ENCODE measurements around the gene GUCY1A2. TPM values are rescaled to one million over a fixed set of nuclear protein-coding genes. Genes with fewer than 3 reads are reported as not detected.

GUCY1A2 gene
- polyA plus RNA-seq, 1 donor (not counting 4 experiments of a cell fraction or from before 2014, with no cell fraction given), result not detected

DNA sequence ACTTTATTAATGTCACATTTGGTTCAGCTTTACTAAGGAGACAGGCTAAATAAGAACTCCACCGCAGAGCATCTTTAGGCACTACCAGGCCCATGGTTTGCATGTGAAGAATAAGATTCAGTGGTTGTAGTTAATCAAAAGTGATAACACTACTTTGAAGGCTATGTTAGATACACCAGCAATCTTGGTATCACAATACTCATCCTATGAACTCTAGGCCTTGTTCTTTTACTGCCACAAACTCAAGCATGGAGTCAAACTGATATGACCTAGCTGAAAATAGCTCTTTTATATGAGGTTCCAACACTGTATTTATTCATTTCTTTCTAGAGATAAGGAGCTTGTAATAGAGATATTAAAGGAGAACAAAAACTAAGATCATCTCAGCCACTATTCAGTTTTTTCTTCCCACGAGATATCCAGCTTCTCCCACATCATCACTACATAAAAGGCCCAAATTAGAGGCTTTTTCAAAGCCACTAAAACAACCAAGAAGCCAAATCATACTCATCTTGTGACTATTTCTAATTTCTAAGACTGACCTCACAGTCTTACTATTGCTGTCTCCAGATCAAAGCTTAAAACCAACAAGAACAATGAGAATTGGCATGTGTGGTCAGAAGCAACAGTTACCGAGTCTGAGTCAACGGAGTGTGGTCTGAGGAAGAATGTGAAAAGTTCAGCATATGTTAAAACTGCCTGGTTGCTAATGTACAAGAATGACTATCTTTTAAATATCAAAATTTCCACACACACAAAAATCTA, 25.1 kb upstream of the GUCY1A2 start:
- DNase-seq (ENCODE audit: low read depth, low spot score), result peak; percentile 41
- peak; percentile 88 for FAIRE-seq

DNA sequence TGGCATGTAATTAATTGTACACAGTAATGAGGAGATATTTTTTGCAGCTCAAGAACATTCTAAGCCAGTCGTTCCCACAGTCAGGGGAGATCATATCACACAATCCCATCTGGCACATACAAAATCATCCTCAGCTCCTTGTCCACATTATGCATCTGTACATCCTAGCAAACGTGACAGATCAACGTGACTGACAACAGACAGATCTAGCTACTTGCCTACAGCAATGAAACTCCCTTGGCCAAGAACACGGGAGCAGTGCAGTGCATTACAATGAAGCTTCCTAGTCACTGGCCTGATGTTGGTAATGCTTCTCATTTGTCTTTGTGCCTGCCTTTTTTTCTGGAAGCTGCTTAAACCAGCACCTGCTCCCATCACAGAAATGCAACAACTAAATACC, 24.5 kb upstream of the GUCY1A2 start:
- no peaks in the 10 kb centered on the region for H3K36me3 ChIP-seq (ENCODE audit: control insufficient read depth in 2 of 2, extremely low read depth in 1 of 2, insufficient read depth in 2 of 2, low read length in 2 of 2)
- FAIRE-seq, result no peak
- no peak overlapping the region for H3K9ac ChIP-seq (ENCODE audit: control insufficient read depth, extremely low read depth, insufficient read depth, low read length)
- H3K9me1 ChIP-seq (ENCODE audit: control insufficient read depth, extremely low read depth, insufficient read depth, low read length), result no peaks in the 10 kb centered on the region
- no peaks in the 10 kb centered on the region for H3K9me3 ChIP-seq (ENCODE audit: control insufficient read depth, low read depth, low read length)
- dilution Hi-C loops (cut with MboI; ENCODE audit: extremely low pct_ligation_motif_present, low sequenced_read_pairs), result no loop called here
- H3K4me3 ChIP-seq (ENCODE audit: control insufficient read depth in 2 of 3, extremely low read depth in 1 of 3, insufficient read depth in 2 of 3, low read depth in 1 of 3, low read length in 3 of 3), result no peak overlapping the region
- H3K79me2 ChIP-seq (ENCODE audit: control insufficient read depth, insufficient read depth, low read length), result no peaks in the 10 kb centered on the region
- H3K4me1 ChIP-seq (ENCODE audit: control insufficient read depth, extremely low read depth, insufficient read depth, low read length), result peaks cover 6% of the 10 kb centered on the region
- no peak overlapping the region for H3K27ac ChIP-seq (ENCODE audit: control insufficient read depth, insufficient read depth, low read length)
- no peaks in the 10 kb centered on the region for H3K27me3 ChIP-seq (ENCODE audit: control insufficient read depth, extremely low read depth, insufficient read depth, low read length)
- no peak overlapping the region for H2AFZ ChIP-seq (ENCODE audit: control insufficient read depth, low read length)
- TF ChIP-seq CTCF (optimal IDR thresholded peaks at IDR 0.05 in 1 of 3, IDR thresholded peaks at IDR 0.05 in 1 of 3, conservative IDR thresholded peaks at IDR 0.05 in 1 of 3; ENCODE audit: extremely low read depth in 1 of 3, insufficient read depth in 2 of 3, low read length in 3 of 3), result no peak
- H3K4me2 ChIP-seq (ENCODE audit: control insufficient read depth, extremely low read depth, insufficient read depth, low read depth, low read length), result no peak overlapping the region
- DNase-seq (ENCODE audit: low read depth, low spot score), result no peak
- H4K20me1 ChIP-seq (ENCODE audit: control insufficient read depth, extremely low read depth, insufficient read depth, low read length), result no peaks in the 10 kb centered on the region

More for the DNA sequence above, 25.1 kb upstream of the GUCY1A2 start:
- Histone ChIP-seq H3K9me1 (ENCODE audit: control insufficient read depth, extremely low read depth, insufficient read depth, low read length) (no peaks in the 10 kb centered on the region), H3K36me3 (ENCODE audit: control insufficient read depth in 2 of 2, extremely low read depth in 1 of 2, insufficient read depth in 2 of 2, low read length in 2 of 2) (no peaks in the 10 kb centered on the region), H3K79me2 (ENCODE audit: control insufficient read depth, insufficient read depth, low read length) (no peaks in the 10 kb centered on the region), H3K9me3 (ENCODE audit: control insufficient read depth, low read depth, low read length) (no peaks in the 10 kb centered on the region), H3K27ac (ENCODE audit: control insufficient read depth, insufficient read depth, low read length) (no peak overlapping the region), H4K20me1 (ENCODE audit: control insufficient read depth, extremely low read depth, insufficient read depth, low read length) (no peaks in the 10 kb centered on the region), H3K9ac (ENCODE audit: control insufficient read depth, extremely low read depth, insufficient read depth, low read length) (no peak overlapping the region), H3K4me2 (ENCODE audit: control insufficient read depth, extremely low read depth, insufficient read depth, low read depth, low read length) (no peak overlapping the region), H3K4me1 (ENCODE audit: control insufficient read depth, extremely low read depth, insufficient read depth, low read length) (peaks cover 6% of the 10 kb centered on the region), H3K4me3 (ENCODE audit: control insufficient read depth in 2 of 3, extremely low read depth in 1 of 3, insufficient read depth in 2 of 3, low read depth in 1 of 3, low read length in 3 of 3) (no peak overlapping the region), H3K27me3 (ENCODE audit: control insufficient read depth, extremely low read depth, insufficient read depth, low read length) (no peaks in the 10 kb centered on the region), H2AFZ (ENCODE audit: control insufficient read depth, low read length) (no peak overlapping the region)
- TF ChIP-seq CTCF (optimal IDR thresholded peaks at IDR 0.05 in 1 of 3, IDR thresholded peaks at IDR 0.05 in 1 of 3, conservative IDR thresholded peaks at IDR 0.05 in 1 of 3; ENCODE audit: extremely low read depth in 1 of 3, insufficient read depth in 2 of 3, low read length in 3 of 3) (no peak), EZH2 (IDR thresholded peaks at IDR 0.05; ENCODE audit: low read length) (no peak)
- dilution Hi-C loops (cut with MboI; ENCODE audit: extremely low pct_ligation_motif_present, low sequenced_read_pairs), result no loop called here

Data from keratinocyte (primary cell).